ENCODE measurements around the gene CD22.

CD22 gene

GRCh38 chr19:35340431-35340830 is 11.4 kb downstream of the CD22 start:
- DNase-seq (ENCODE audit: extremely low read depth in 1 of 2, low read depth in 1 of 2), result no peak

GRCh38 chr19:35341006-35341405 is 12.0 kb downstream of the CD22 start:
- DNase-seq (ENCODE audit: extremely low read depth in 1 of 2, low read depth in 1 of 2), result no peak

GRCh38 chr19:35341565-35342225 is 12.7 kb downstream of the CD22 start:
- no peak for DNase-seq (ENCODE audit: extremely low read depth in 1 of 2, low read depth in 1 of 2)

GRCh38 chr19:35342430-35342829 is 13.4 kb downstream of the CD22 start:
- no peak for DNase-seq (ENCODE audit: extremely low read depth in 1 of 2, low read depth in 1 of 2)

GRCh38 chr19:35344511-35345031 is 15.6 kb downstream of the CD22 start:
- DNase-seq (ENCODE audit: extremely low read depth in 1 of 2, low read depth in 1 of 2), result no peak

- DNase-seq (ENCODE audit: extremely low read depth in 1 of 2, low read depth in 1 of 2), result no peak
Measured at GRCh38 chr19:35345671-35346111, 16.7 kb downstream of the CD22 start.

- peak; percentile 41 to 73 for DNase-seq (ENCODE audit: extremely low read depth in 1 of 2, low read depth in 1 of 2)
Measured at GRCh38 chr19:35346193-35347052, 17.4 kb downstream of the CD22 start.

- DNase-seq (ENCODE audit: extremely low read depth in 1 of 2, low read depth in 1 of 2), result peak in 1 of 2 donors; percentile 80
Measured at GRCh38 chr19:35347171-35347929, 18.4 kb downstream of the CD22 start, which contains the start of gene FFAR1. TSS of gene FFAR1 (plus strand) at chr19:35347902. CDS start at chr19:35351552, 3,650 bp downstream.

GRCh38 chr19:35347930-35348298 is 18.9 kb downstream of the CD22 start:
- DNase-seq (ENCODE audit: extremely low read depth in 1 of 2, low read depth in 1 of 2), result no peak

GRCh38 chr19:35348911-35349611 is 20.1 kb downstream of the CD22 start:
- no peak for DNase-seq (ENCODE audit: extremely low read depth in 1 of 2, low read depth in 1 of 2)

GRCh38 chr19:35349614-35350521 is 20.9 kb downstream of the CD22 start:
- no peak for DNase-seq (ENCODE audit: extremely low read depth in 1 of 2, low read depth in 1 of 2)

GRCh38 chr19:35350591-35350990 is 21.6 kb downstream of the CD22 start:
- DNase-seq (ENCODE audit: extremely low read depth in 1 of 2, low read depth in 1 of 2), result no peak

GRCh38 chr19:35351411-35352176 is 22.6 kb downstream of the CD22 start:
- DNase-seq (ENCODE audit: extremely low read depth in 1 of 2, low read depth in 1 of 2), result no peak

GRCh38 chr19:35352177-35352447 is 23.1 kb downstream of the CD22 start:
- DNase-seq (ENCODE audit: extremely low read depth in 1 of 2, low read depth in 1 of 2), result no peak

GRCh38 chr19:35352448-35353304 is 23.7 kb downstream of the CD22 start:
- peak in 1 of 2 donors; percentile 69 for DNase-seq (ENCODE audit: extremely low read depth in 1 of 2, low read depth in 1 of 2)

- no peak for DNase-seq (ENCODE audit: extremely low read depth in 1 of 2, low read depth in 1 of 2)
Measured at GRCh38 chr19:35353635-35354034, 24.6 kb downstream of the CD22 start.

GRCh38 chr19:35354898-35355297 is 25.9 kb downstream of the CD22 start:
- DNase-seq (ENCODE audit: extremely low read depth in 1 of 2, low read depth in 1 of 2), result peak in 1 of 2 donors; percentile 34

Measured in stimulated activated CD8-positive, alpha-beta memory T cell treated with anti-CD3 and anti-CD28 coated beads, Interleukin-7, amount 100 ng/mL, for 48 hours (primary cell).